T-helper 1 cell treated with Interleukin-12 subunit alpha and Interleukin-12 subunit beta and Interleukin-4 antibody, amounts not matched to agents 30 μg/mL and 1 μg/mL, for 36 hours (primary cell): Measurements from ENCODE around the gene SLC31A1.

Source experiments
- H3K27ac Mint-ChIP-seq: one replicate; pipeline ENCODE4 v1.8.0; 2021; ENCODE audit warnings: mild to moderate bottlenecking, mixed read lengths
- H3K27me3 Mint-ChIP-seq: one replicate; pipeline ENCODE4 v1.8.0; 2021; ENCODE audit warnings: low read depth, mixed read lengths
- H3K36me3 Mint-ChIP-seq: one replicate; pipeline ENCODE4 v1.8.0; 2021; ENCODE audit warnings: low read depth, mixed read lengths
- H3K4me1 Mint-ChIP-seq: one replicate; pipeline ENCODE4 v1.8.0; 2021; ENCODE audit warnings: low read depth, mixed read lengths
- H3K4me3 Mint-ChIP-seq: one replicate; pipeline ENCODE4 v1.8.0; 2021; ENCODE audit warnings: mild to moderate bottlenecking, moderate library complexity, mixed read lengths
- H3K9me3 Mint-ChIP-seq: one replicate; pipeline ENCODE4 v1.8.0; 2021; ENCODE audit warnings: mixed read lengths

SLC31A1 gene

DNA sequence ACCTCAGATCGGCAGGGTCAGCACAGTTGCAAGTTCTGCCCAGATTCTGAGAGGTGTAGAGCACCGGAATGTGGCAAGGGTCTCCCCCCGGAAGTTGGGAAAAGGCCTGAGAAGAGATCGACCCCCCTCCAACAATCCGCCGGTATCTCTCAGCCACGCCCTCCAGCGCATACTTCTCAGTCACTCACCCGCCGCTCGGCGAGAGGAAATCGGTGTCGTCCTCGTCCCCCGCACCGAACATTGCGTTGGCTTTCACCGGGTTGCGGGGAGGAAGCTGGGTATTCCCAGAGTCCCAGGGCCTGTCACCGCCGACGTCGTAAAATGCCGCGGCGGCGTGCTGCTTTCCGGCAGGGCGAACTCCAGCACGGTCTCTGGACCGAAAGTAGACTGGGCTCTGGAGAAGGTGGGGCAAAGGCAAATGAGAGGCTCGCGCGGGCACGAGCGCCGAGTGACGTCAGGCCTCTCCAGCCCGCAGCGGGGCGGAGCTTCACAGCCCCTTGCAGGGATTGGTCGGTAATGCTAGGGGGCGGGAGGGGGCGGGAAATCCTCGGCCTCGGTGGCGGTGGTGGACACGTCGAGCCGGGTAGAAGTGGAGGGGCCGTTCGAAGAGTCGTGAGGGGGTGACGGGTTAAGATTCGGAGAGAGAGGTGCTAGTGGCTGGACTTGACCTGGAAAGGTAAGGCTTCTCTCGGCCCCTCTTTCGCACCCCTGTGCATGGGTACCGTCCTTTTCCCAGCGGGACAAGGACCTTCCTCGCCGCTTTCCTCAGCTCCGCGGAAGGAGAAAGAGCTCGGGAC is at the start of gene SLC31A1, which contains the start of gene FKBP15:
Gene SLC31A1 (plus strand): TSS at position 542 of the 797 bp plus-strand sequence. CDS start 34,605 bp downstream, outside the sequence.
Gene FKBP15 (minus strand): TSS at position 275 of the 797 bp plus-strand sequence. CDS start 34 bp downstream, at position 241.
- Mint-ChIP-seq H3K27me3 (no peaks in the 10 kb centered on the region), H3K27ac (peak within 1 kb of the TSS; percentile 80), H3K4me1 (peaks cover 35% of the 10 kb centered on the region), H3K9me3 (no peaks in the 10 kb centered on the region), H3K4me3 (peak within 1 kb of the TSS; percentile 95), H3K36me3 (peaks cover 8% of the 10 kb centered on the region)

DNA sequence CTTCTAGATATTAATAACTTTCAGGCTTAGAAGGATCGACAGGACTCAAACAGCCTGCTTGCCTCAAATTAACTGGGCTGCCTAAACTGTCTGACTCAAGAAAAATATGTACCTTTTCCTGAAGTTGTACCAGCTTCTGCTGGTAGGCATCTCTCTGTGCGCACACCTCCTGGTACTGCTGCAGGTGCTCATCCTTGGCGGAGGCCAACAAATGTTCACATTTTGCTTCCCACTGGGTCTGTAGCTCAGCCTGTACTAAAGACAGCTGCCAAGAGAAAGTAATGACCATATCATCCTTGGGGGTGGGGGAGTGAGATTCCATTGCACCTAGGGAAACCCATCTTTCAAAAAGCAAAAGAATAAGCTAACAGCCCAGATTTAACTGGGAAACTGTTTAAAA is 48.0 kb upstream of the SLC31A1 start:
- peaks cover 65% of the 10 kb centered on the region for H3K36me3 Mint-ChIP-seq
- peak overlapping the region; percentile 9 for H3K27ac Mint-ChIP-seq
- no peaks in the 10 kb centered on the region for H3K27me3 Mint-ChIP-seq
- H3K4me3 Mint-ChIP-seq: no peak overlapping the region
- peaks cover 2% of the 10 kb centered on the region for H3K4me1 Mint-ChIP-seq
- peaks cover 10% of the 10 kb centered on the region for H3K9me3 Mint-ChIP-seq

DNA sequence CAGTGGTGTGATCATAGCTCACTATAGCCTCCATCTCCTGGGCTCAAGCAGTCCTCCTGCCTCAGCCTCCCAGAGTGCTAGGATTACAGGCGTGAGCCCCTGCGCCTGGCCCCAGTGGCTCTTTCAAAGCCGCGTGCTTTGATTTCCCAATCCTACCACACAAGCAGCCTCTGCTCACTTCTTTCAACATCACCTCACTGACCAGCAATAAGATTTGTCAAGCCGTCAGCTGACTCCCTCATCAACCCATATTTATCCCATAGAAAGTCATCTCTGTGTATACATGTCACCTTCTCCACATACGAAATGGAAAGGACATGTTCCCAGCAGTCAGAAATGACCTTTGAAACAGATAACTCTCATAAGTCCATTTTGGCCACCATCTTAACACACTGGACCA is 44.5 kb upstream of the SLC31A1 start:
- Mint-ChIP-seq H3K36me3 (peaks cover 62% of the 10 kb centered on the region), H3K4me1 (peaks cover 5% of the 10 kb centered on the region), H3K9me3 (peaks cover 10% of the 10 kb centered on the region), H3K27ac (no peak overlapping the region), H3K27me3 (no peaks in the 10 kb centered on the region), H3K4me3 (no peak overlapping the region)

DNA sequence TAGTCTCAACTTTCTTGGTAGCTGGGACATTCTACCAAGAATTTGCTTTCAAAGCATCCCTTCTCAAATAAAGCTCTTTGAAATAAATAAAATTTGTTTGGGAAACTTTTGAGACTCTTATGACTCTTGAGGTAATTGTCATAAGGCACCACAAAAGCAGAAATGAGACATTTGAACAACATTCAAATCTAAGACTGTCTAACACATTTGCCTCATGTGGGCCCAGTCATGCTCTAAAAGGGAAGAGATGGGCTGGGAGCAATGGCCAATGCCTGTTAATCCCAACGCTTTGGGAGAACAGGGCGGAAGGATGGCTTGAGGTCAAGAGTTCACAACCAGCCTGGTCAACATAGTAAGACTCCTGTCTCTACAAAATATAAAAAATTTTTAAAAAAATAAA is 44.1 kb upstream of the SLC31A1 start:
- no peak overlapping the region for H3K4me3 Mint-ChIP-seq
- peaks cover 9% of the 10 kb centered on the region for H3K9me3 Mint-ChIP-seq
- H3K4me1 Mint-ChIP-seq: peaks cover 5% of the 10 kb centered on the region
- no peak overlapping the region for H3K27ac Mint-ChIP-seq
- no peaks in the 10 kb centered on the region for H3K27me3 Mint-ChIP-seq
- H3K36me3 Mint-ChIP-seq: peaks cover 63% of the 10 kb centered on the region

DNA sequence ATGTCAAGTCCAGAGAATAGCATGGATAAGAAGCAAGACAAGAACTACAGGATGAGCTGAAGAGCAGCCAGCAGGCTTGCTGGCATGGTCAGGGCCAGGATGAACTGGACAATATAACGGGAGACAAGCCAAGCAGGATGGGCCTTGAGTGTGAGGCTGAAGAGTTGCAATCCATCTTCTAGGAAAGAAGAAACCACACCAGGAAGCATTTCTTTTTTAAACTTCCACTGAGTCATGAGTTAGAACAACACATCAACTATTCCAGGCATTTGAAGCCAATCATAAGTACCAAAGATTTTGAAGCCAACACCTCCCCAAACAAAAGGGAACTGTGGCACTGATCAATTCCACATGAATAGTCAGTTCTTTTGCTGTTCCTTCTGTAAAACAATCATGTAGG is 43.3 kb upstream of the SLC31A1 start:
- H3K27ac Mint-ChIP-seq: no peak overlapping the region
- H3K27me3 Mint-ChIP-seq: no peaks in the 10 kb centered on the region
- no peak overlapping the region for H3K4me3 Mint-ChIP-seq
- H3K4me1 Mint-ChIP-seq: peaks cover 5% of the 10 kb centered on the region
- H3K36me3 Mint-ChIP-seq: peaks cover 63% of the 10 kb centered on the region
- peaks cover under 1% of the 10 kb centered on the region for H3K9me3 Mint-ChIP-seq

DNA sequence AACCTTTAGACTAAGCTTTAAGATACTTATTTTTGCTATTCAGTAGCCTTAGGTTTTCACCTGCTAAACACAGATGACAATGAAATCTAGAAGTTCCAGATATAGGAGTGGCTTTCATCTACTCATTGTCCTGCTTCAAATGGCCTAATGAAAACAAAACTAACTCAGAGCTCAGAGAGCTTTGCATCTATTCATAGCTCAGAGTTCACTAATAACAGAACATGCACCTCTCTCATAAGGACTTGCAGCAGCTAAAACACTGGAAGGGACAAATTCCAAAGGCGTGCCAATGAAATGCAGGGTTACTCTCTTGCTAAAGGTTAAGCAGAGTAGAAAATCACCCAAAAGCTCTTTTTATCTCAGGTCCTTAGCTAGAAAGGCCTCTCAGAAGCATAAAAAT is 41.5 kb upstream of the SLC31A1 start:
- H3K36me3 Mint-ChIP-seq: peaks cover 62% of the 10 kb centered on the region
- peaks cover 5% of the 10 kb centered on the region for H3K4me1 Mint-ChIP-seq
- H3K4me3 Mint-ChIP-seq: no peak overlapping the region
- H3K27ac Mint-ChIP-seq: no peak overlapping the region
- no peaks in the 10 kb centered on the region for H3K27me3 Mint-ChIP-seq
- no peaks in the 10 kb centered on the region for H3K9me3 Mint-ChIP-seq

- Mint-ChIP-seq H3K9me3 (no peaks in the 10 kb centered on the region), H3K27me3 (no peaks in the 10 kb centered on the region), H3K4me3 (no peak overlapping the region), H3K4me1 (peaks cover 3% of the 10 kb centered on the region), H3K27ac (no peak overlapping the region), H3K36me3 (peaks cover 65% of the 10 kb centered on the region)
These were observed 40.2 kb upstream of the SLC31A1 start for GRCh38 chr9:113181165-113181564.

GRCh38 chr9:113183956-113184488 is 37.3 kb upstream of the SLC31A1 start:
- Mint-ChIP-seq H3K9me3 (no peaks in the 10 kb centered on the region), H3K36me3 (peaks cover 63% of the 10 kb centered on the region), H3K27me3 (no peaks in the 10 kb centered on the region), H3K4me3 (no peak overlapping the region), H3K4me1 (peaks cover 12% of the 10 kb centered on the region), H3K27ac (no peak overlapping the region)

DNA sequence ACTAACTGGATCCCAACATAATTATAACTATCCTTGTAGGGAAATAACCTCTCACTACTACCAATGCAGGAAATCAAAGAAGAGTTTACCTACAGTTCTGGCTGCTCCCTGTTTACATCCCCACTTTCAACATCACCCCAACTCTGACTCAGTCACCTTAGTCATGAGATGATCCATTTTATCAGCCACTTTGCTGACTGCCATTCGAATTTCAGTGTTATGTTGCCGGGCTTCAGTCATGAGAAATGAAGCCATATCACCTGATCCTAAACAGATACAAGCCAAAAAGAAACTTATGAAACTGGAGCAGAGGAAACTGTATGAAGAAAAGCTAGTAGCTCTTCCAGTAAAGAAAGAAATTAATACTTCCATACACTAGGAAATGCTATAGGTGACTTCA is 36.8 kb upstream of the SLC31A1 start:
- Mint-ChIP-seq H3K4me3 (no peak overlapping the region), H3K27me3 (no peaks in the 10 kb centered on the region), H3K4me1 (peaks cover 12% of the 10 kb centered on the region), H3K27ac (no peak overlapping the region), H3K36me3 (peaks cover 61% of the 10 kb centered on the region), H3K9me3 (no peaks in the 10 kb centered on the region)

GRCh38 chr9:113185271-113185670 is 36.1 kb upstream of the SLC31A1 start:
- no peak overlapping the region for H3K4me3 Mint-ChIP-seq
- H3K4me1 Mint-ChIP-seq: peaks cover 11% of the 10 kb centered on the region
- H3K9me3 Mint-ChIP-seq: no peaks in the 10 kb centered on the region
- H3K36me3 Mint-ChIP-seq: peaks cover 60% of the 10 kb centered on the region
- H3K27ac Mint-ChIP-seq: no peak overlapping the region
- H3K27me3 Mint-ChIP-seq: no peaks in the 10 kb centered on the region

DNA sequence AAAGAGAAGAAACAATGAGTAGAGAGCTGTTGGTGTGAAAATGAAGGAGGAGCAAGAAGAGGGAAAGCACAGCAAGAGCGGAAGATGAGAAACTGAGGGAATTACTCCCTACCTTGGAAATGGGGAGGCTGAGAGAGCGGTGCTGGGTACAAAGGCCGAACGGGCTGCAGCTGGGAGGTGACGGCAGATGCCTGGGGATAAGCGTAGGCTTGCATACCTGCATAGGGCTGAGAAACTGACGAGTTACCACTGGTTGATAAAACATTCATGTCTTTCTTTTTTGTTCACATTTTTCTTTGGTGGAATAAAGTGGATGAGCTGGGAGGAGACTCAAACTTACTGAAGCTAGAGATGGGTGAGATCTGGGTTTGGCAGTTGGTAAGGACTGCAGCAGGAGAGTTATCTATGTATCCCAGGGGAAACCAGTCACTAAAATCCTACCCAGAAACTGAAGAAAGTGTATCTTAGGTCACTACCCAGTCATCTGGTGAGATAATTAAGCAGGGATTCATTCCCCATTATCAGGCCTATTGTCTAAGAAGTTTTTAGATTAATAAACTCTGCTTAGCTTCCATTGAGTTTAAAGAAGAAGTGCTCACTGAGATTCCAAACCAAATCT is 35.1 kb upstream of the SLC31A1 start:
- Mint-ChIP-seq H3K36me3 (peaks cover 62% of the 10 kb centered on the region), H3K4me3 (no peak overlapping the region), H3K4me1 (peaks cover 9% of the 10 kb centered on the region), H3K27me3 (no peaks in the 10 kb centered on the region), H3K9me3 (no peaks in the 10 kb centered on the region), H3K27ac (no peak overlapping the region)

GRCh38 chr9:113187929-113188595 is 33.3 kb upstream of the SLC31A1 start:
- Mint-ChIP-seq H3K36me3 (peaks cover 49% of the 10 kb centered on the region), H3K9me3 (no peaks in the 10 kb centered on the region), H3K27me3 (no peaks in the 10 kb centered on the region), H3K4me3 (no peak overlapping the region), H3K27ac (peak overlapping the region; percentile 60), H3K4me1 (peaks cover 9% of the 10 kb centered on the region)

DNA sequence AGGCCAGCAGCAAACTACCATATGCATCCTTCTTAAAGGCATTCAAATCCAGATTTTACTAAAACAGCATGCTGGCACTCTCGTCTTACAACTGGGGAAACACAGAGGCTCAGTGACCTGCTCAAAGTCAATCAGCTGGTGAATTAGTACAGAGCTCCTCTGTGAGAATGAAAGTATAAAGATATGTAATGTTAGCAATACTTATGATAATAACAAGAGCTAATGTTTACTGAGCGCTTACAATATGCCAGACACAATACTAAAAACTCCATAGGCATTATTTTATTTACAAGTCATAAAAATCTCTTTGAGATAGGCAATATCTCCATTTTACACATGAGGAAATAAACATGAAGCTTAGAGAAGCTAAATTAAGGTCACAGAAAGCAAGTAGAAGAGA is 28.9 kb upstream of the SLC31A1 start:
- Mint-ChIP-seq H3K4me3 (no peak overlapping the region), H3K27ac (no peak overlapping the region), H3K9me3 (no peaks in the 10 kb centered on the region), H3K27me3 (no peaks in the 10 kb centered on the region), H3K4me1 (peaks cover 14% of the 10 kb centered on the region), H3K36me3 (peaks cover 44% of the 10 kb centered on the region)

DNA sequence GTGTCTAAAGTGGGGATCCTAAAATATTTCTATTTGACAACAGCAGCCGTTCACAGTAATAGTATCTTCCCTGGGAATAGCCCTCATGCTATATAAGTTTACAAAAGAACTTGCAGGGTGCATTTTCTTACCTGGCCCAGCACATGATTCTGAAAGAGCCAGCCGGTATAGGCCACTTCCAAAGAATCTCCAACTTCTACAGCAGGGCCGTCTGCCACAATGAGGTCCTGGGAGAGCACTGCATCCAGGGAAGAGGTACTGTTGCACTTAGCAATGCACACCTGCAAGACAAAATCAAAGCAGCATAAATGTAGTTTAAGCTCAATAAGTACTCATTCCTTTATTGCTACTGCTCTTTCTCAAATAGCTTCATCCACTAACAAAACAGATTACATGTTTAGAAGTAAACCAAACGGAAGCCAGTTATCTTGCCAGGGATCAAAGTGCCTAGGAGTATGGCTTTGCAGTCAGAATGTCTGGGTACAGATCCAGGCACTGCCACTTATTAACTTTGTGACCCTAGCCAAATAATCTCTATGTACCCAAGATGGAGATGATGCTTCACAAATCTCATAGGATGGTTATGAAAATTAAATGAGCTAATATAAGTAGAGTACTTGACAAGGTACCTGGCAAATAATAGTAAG is 21.5 kb upstream of the SLC31A1 start:
- no peaks in the 10 kb centered on the region for H3K9me3 Mint-ChIP-seq
- H3K4me1 Mint-ChIP-seq: peaks cover 5% of the 10 kb centered on the region
- H3K27me3 Mint-ChIP-seq: no peaks in the 10 kb centered on the region
- no peak overlapping the region for H3K4me3 Mint-ChIP-seq
- H3K36me3 Mint-ChIP-seq: peaks cover 53% of the 10 kb centered on the region
- H3K27ac Mint-ChIP-seq: no peak overlapping the region
